ENCODE results near the gene IMPA2.

DNA sequence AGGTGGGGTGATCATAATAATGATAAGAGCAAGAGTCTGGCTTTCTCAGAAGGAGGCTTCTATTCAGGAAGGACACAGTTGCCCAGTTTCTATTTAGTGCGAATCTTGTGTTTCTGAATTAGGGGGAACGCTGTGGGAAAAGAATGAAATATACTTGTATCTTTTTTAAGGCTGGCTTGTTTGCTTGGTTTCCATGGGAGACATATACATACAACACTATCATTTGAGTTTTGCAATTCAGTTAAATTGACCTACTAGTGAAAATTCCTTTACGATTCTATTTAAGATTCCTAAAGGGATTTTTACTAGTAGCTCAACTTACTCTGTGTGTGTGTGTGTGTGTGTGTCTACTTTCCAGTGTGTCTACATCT, 87.6 kb downstream of the IMPA2 start:
- TF ChIP-seq, protein P1, sequence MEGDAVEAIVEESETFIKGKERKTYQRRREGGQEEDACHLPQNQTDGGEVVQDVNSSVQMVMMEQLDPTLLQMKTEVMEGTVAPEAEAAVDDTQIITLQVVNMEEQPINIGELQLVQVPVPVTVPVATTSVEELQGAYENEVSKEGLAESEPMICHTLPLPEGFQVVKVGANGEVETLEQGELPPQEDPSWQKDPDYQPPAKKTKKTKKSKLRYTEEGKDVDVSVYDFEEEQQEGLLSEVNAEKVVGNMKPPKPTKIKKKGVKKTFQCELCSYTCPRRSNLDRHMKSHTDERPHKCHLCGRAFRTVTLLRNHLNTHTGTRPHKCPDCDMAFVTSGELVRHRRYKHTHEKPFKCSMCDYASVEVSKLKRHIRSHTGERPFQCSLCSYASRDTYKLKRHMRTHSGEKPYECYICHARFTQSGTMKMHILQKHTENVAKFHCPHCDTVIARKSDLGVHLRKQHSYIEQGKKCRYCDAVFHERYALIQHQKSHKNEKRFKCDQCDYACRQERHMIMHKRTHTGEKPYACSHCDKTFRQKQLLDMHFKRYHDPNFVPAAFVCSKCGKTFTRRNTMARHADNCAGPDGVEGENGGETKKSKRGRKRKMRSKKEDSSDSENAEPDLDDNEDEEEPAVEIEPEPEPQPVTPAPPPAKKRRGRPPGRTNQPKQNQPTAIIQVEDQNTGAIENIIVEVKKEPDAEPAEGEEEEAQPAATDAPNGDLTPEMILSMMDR (conservative IDR thresholded peaks at IDR 0.05; ENCODE audit: low read depth, low read length) = no peak
- TF ChIP-seq RAD21 (IDR thresholded peaks at IDR 0.05; ENCODE audit: low read length) (no peak), POLR2A (IDR thresholded peaks at IDR 0.05; ENCODE audit: low read depth, low read length) (no peak), SMC3 (IDR thresholded peaks at IDR 0.05; ENCODE audit: low read depth, low read length) (no peak), MAFK (IDR thresholded peaks at IDR 0.05; ENCODE audit: low read depth, low read length) (no peak), RFX5 (IDR thresholded peaks at IDR 0.05; ENCODE audit: low read depth, low read length) (no peak), CEBPB (IDR thresholded peaks at IDR 0.05; ENCODE audit: low read depth, low read length) (no peak)
- TF ChIP-seq, protein P2, sequence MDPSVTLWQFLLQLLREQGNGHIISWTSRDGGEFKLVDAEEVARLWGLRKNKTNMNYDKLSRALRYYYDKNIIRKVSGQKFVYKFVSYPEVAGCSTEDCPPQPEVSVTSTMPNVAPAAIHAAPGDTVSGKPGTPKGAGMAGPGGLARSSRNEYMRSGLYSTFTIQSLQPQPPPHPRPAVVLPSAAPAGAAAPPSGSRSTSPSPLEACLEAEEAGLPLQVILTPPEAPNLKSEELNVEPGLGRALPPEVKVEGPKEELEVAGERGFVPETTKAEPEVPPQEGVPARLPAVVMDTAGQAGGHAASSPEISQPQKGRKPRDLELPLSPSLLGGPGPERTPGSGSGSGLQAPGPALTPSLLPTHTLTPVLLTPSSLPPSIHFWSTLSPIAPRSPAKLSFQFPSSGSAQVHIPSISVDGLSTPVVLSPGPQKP (IDR thresholded peaks at IDR 0.05; ENCODE audit: borderline replicate concordance, low read depth, low read length) = no peak
- TF ChIP-seq, protein P3, sequence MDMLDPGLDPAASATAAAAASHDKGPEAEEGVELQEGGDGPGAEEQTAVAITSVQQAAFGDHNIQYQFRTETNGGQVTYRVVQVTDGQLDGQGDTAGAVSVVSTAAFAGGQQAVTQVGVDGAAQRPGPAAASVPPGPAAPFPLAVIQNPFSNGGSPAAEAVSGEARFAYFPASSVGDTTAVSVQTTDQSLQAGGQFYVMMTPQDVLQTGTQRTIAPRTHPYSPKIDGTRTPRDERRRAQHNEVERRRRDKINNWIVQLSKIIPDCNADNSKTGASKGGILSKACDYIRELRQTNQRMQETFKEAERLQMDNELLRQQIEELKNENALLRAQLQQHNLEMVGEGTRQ (IDR thresholded peaks at IDR 0.05; ENCODE audit: low read depth, low read length) = no peak
